ENCODE measurements around the gene TTC1.
"Not testable (repeated sequence)": the region's sequence is repeated elsewhere in the genome, so short reads cannot be mapped to it uniquely, and the experiment has no call there.

TTC1 gene

GRCh38 chr5:160008877-160009590 lies at the start of gene TTC1:
TSS of gene TTC1 (plus strand) at chr5:160009139. CDS start at chr5:160010529, 1,390 bp downstream.
- peak; percentile 93 for DNase-seq (ENCODE audit: low read depth)

GRCh38 chr5:159961176-159962160 lies 47.5 kb upstream of the TTC1 start:
- DNase-seq (ENCODE audit: low read depth), result no peak

- DNase-seq (ENCODE audit: low read depth), result no peak
These were observed 46.7 kb upstream of the TTC1 start for GRCh38 chr5:159962214-159962613.

- DNase-seq (ENCODE audit: low read depth), result no peak
These were observed 45.0 kb upstream of the TTC1 start for GRCh38 chr5:159963935-159964334.

- no peak for DNase-seq (ENCODE audit: low read depth)
These were observed 43.7 kb upstream of the TTC1 start for GRCh38 chr5:159965031-159965837.

- not testable (repeated sequence) for DNase-seq (ENCODE audit: low read depth)
These were observed 43.2 kb upstream of the TTC1 start for GRCh38 chr5:159965838-159966128.

GRCh38 chr5:159969966-159970365 lies 39.0 kb upstream of the TTC1 start:
- DNase-seq (ENCODE audit: low read depth), result no peak

- DNase-seq (ENCODE audit: low read depth), result no peak
These were observed 37.9 kb upstream of the TTC1 start for GRCh38 chr5:159971038-159971437.

GRCh38 chr5:159971514-159971913 lies 37.4 kb upstream of the TTC1 start:
- DNase-seq (ENCODE audit: low read depth), result no peak

GRCh38 chr5:159971931-159972461 lies 36.9 kb upstream of the TTC1 start:
- no peak for DNase-seq (ENCODE audit: low read depth)

- peak; percentile 5 for DNase-seq (ENCODE audit: low read depth)
These were observed 36.2 kb upstream of the TTC1 start for GRCh38 chr5:159972538-159973362.

- no peak for DNase-seq (ENCODE audit: low read depth)
These were observed 33.4 kb upstream of the TTC1 start for GRCh38 chr5:159975462-159976019.

GRCh38 chr5:159976921-159977320 lies 32.0 kb upstream of the TTC1 start:
- DNase-seq (ENCODE audit: low read depth), result no peak

GRCh38 chr5:159978358-159978757 lies 30.6 kb upstream of the TTC1 start:
- DNase-seq (ENCODE audit: low read depth), result no peak

- no peak for DNase-seq (ENCODE audit: low read depth)
These were observed 26.3 kb upstream of the TTC1 start for GRCh38 chr5:159982421-159983173.

GRCh38 chr5:159987031-159987674 lies 21.8 kb upstream of the TTC1 start:
- DNase-seq (ENCODE audit: low read depth), result peak; percentile 62

GRCh38 chr5:159990506-159990905 lies 18.4 kb upstream of the TTC1 start:
- DNase-seq (ENCODE audit: low read depth), result no peak

GRCh38 chr5:159992566-159992965 lies 16.4 kb upstream of the TTC1 start:
- DNase-seq (ENCODE audit: low read depth), result no peak

GRCh38 chr5:159993194-159993593 lies 15.7 kb upstream of the TTC1 start:
- no peak for DNase-seq (ENCODE audit: low read depth)

GRCh38 chr5:159995907-159996306 lies 13.0 kb upstream of the TTC1 start:
- no peak for DNase-seq (ENCODE audit: low read depth)

Measured in stimulated activated CD4-positive, alpha-beta T cell treated with anti-CD3 and anti-CD28 coated beads, Interleukin-2, amount 100 ng/mL, for 4 hours (primary cell).